Spleen (tissue), 11 donors: ENCODE data around the gene ARHGEF28. TPM values are rescaled to one million over a fixed set of nuclear protein-coding genes. Genes with fewer than 3 reads are reported as not detected.

Experiments
- DNase-seq: peaks from one replicate; pipeline ENCODE4 v3.0.0-alpha.2; 2020
- H3K27ac ChIP-seq, 8 donors: fragments of 200-600 bp; sonication (generic) in 7 of 8; 1 replicate in 4 of 8; 2 replicates in 4 of 8; pipeline versions ENCODE4 v1.5.0 to v1.8.0; 2016 to 2021; ENCODE audit warnings: inconsistent platforms in 4 of 8, mild to moderate bottlenecking in 4 of 8, moderate library complexity in 1 of 8
- H3K27me3 ChIP-seq, 7 donors: fragments of 200-600 bp; sonication (generic) in 6 of 7; replicated peaks in 1 of 7; 1 replicate in 4 of 7; 2 replicates in 3 of 7; pipeline versions ENCODE4 v1.5.0 to v1.8.0; 2016 to 2021; ENCODE audit warnings: inconsistent platforms in 3 of 7, mild to moderate bottlenecking in 1 of 7
- H3K36me3 ChIP-seq, 6 donors: fragments of 200-600 bp; sonication (generic) in 5 of 6; 1 replicate in 4 of 6; 2 replicates in 2 of 6; pipeline versions ENCODE4 v1.5.0 to v1.8.0; 2016 to 2021; ENCODE audit warnings: inconsistent platforms in 2 of 6
- H3K4me1 ChIP-seq, 6 donors: fragments of 200-600 bp; sonication (generic) in 5 of 6; 1 replicate in 3 of 6; 2 replicates in 3 of 6; pipeline versions ENCODE4 v1.5.0 to v1.8.0; 2016 to 2021; ENCODE audit warnings: inconsistent platforms in 3 of 6
- H3K4me3 ChIP-seq, 8 donors: fragments of 200-600 bp; sonication (generic) in 7 of 8; 1 replicate in 4 of 8; 2 replicates in 4 of 8; pipeline versions ENCODE4 v1.5.0 to v1.8.0; 2016 to 2021; ENCODE audit warnings: inconsistent platforms in 4 of 8, mild to moderate bottlenecking in 4 of 8, moderate library complexity in 2 of 8
- H3K9me3 ChIP-seq, 8 donors: fragments of 200-600 bp; sonication (generic) in 7 of 8; 1 replicate in 4 of 8; 2 replicates in 4 of 8; pipeline versions ENCODE4 v1.5.0 to v1.8.0; 2016 to 2021; ENCODE audit warnings: inconsistent platforms in 4 of 8
- POLR2A ChIP-seq, 3 donors: fragments of 450-650 bp; IDR thresholded peaks; one replicate each; pipeline ENCODE4 v1.5.1; 2017; ENCODE audit warnings: antibody characterized with exemption in 3 of 3, mild to moderate bottlenecking in 1 of 3
- POLR2AphosphoS5 ChIP-seq, 3 donors: sonication (generic); formaldehyde crosslinking; IDR thresholded peaks; one replicate each; pipeline ENCODE4 v1.5.1; 2017; ENCODE audit warnings: antibody characterized with exemption in 3 of 3
- WGBS, 5 donors: extraction: QIAGEN DNeasy Blood & Tissue Kit in 3 of 5; methylation state at CpG; one replicate each; pipeline versions ENCODE4 v1.1.5 to v1.1.7; 2013 to 2018; 5-methylcytosine and 5-hydroxymethylcytosine counted together
- intact Hi-C: fragments of 100-400 bp; cut with DNase I; formaldehyde crosslinking; loops from one replicate; pipeline ENCODE4 v1.15.0; 2023; ENCODE audit warnings: low total_unique reads
- polyA plus RNA-seq, 3 donors: library from polyadenylated mRNA; stranded (reverse); fragments of 200-250 nt; gene quantifications; one replicate each; pipeline ENCODE4 v1.2.1, GENCODE V29; 2013
- total RNA-seq, 7 donors: library from RNA; depleted of rRNA in 3 of 7; stranded (reverse); fragments of >200 nt in 3 of 7; fragmentation: NEBNext Ultra II Directional in 4 of 7; extraction: Animal tissue kit (Norgen Biotek cat#: 25700) in 4 of 7; gene quantifications; one replicate each; pipeline versions ENCODE4 v1.1.0 to v1.2.1, GENCODE V29; 2016 to 2021
- TF ChIP-seq, protein P1 (sequence below), 11 experiments: fragments of 200-600 bp in 7 of 11; fragments of 450-650 bp in 4 of 11; sonication (generic) in 4 of 11; IDR thresholded peaks in 8 of 11; conservative IDR thresholded peaks in 3 of 11; 1 replicate in 7 of 11; 2 replicates in 4 of 11; pipeline versions ENCODE4 v1.4.0 to v1.8.0; 2016 to 2021; ENCODE audit warnings: antibody characterized with exemption in 11 of 11, inconsistent platforms in 4 of 11, mild to moderate bottlenecking in 1 of 11
- donor health status: healthy with polysubstance abuse.
- donor health status: DM: no; HTN: no; CAD: no; lungs with moderate emphysema.
- donor health status: DM: no; HTN: no; CAD: no.
- donor health status: Bipolar disorder and iron deficiency.
- donor health status: healthy.
- donor health status: DM: no; HTN: no; CAD: no.
- donor health status: DM: yes; HTN: yes; CAD: no.

ARHGEF28 gene
- total and polyA plus RNA-seq, 10 donors = 0.53 to 17.5 (median 8.8) TPM

- H3K27me3 ChIP-seq = no peaks in the 10 kb centered on the region
- H3K9me3 ChIP-seq = no peaks in the 10 kb centered on the region
- WGBS, 5 donors = 81 to 92% (median 86%) methylated on average over 4 of the region's 4 CpGs
- TF ChIP-seq POLR2A (IDR thresholded peaks at IDR 0.05) (no peak), POLR2AphosphoS5 (IDR thresholded peaks at IDR 0.05) (no peak)
- TF ChIP-seq, protein P1, sequence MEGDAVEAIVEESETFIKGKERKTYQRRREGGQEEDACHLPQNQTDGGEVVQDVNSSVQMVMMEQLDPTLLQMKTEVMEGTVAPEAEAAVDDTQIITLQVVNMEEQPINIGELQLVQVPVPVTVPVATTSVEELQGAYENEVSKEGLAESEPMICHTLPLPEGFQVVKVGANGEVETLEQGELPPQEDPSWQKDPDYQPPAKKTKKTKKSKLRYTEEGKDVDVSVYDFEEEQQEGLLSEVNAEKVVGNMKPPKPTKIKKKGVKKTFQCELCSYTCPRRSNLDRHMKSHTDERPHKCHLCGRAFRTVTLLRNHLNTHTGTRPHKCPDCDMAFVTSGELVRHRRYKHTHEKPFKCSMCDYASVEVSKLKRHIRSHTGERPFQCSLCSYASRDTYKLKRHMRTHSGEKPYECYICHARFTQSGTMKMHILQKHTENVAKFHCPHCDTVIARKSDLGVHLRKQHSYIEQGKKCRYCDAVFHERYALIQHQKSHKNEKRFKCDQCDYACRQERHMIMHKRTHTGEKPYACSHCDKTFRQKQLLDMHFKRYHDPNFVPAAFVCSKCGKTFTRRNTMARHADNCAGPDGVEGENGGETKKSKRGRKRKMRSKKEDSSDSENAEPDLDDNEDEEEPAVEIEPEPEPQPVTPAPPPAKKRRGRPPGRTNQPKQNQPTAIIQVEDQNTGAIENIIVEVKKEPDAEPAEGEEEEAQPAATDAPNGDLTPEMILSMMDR (IDR thresholded peaks at IDR 0.05 in 8 of 11, conservative IDR thresholded peaks at IDR 0.05 in 3 of 11) = no peak
- H3K4me3 ChIP-seq = no peak overlapping the region
- no peak overlapping the region for H3K27ac ChIP-seq
- intact Hi-C loops = no loop called here
- H3K36me3 ChIP-seq = no peaks in the 10 kb centered on the region
- DNase-seq = no peak
- H3K4me1 ChIP-seq = no peaks in the 10 kb centered on the region
Observed at GRCh38 chr5:73821003-73821402, 195.0 kb downstream of the ARHGEF28 start.

DNA sequence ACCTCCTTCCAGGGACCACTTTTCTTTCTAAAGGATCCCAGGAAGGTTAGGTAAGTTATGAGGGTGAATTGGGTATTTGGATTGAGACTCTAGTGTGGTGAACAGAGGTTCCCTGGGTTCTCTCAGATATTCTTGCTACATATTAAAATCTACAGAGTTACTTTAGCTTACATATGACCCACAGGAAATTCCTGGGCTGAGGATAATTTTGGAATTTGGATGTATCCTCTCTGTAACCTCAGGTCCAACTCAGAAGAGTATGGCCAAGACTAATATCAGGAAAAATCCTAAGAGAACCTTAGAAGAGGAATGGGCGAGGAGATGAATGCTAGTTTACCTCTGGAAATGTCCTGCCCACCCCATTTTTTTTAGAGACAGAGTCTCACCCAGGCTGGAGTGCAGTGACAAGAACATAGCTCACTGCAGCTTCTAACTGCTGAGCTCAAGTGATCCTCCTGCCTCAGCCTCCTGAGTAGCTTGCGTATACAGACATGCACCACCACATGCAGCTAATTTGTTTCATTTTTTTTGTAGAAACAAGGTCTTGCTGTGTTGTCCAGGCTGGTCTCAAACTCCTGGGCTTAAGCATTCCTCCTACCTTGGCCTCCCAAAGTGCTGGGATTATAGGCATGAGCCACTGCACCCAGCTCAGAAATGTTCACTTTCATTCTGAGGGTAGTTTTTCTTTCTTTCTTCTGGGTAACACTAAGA, 196.4 kb downstream of the ARHGEF28 start:
- Histone ChIP-seq H3K4me3 (no peak overlapping the region), H3K36me3 (no peaks in the 10 kb centered on the region), H3K9me3 (no peaks in the 10 kb centered on the region), H3K27me3 (no peaks in the 10 kb centered on the region), H3K4me1 (no peaks in the 10 kb centered on the region), H3K27ac (no peak overlapping the region)
- no peak for DNase-seq
- intact Hi-C loops = no loop called here
- whole genome bisulfite sequencing, 5 donors = 88 to 100% (median 93%) methylated on average over 2 of the region's 2 CpGs
- no peak for TF ChIP-seq POLR2AphosphoS5 (IDR thresholded peaks at IDR 0.05)
- TF ChIP-seq POLR2A (IDR thresholded peaks at IDR 0.05) = no peak
- TF ChIP-seq, protein P1 (IDR thresholded peaks at IDR 0.05 in 8 of 11, conservative IDR thresholded peaks at IDR 0.05 in 3 of 11) = no peak

DNA sequence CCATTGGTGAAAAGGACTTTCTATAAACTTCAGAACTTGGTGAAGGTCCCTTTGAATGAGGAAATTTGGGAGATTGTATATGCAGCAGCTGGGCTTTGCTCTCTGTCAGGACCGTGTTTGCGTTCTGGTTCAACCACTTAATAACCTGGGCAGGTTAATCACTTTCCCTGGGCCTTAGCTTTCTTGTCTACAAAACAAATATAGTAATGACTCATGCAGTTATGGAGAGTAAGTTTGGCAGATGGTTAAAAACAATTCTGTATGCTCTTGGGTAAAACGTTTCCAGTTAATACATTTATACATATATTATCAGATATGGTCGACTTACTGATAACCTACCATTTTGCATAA, 197.0 kb downstream of the ARHGEF28 start:
- TF ChIP-seq POLR2AphosphoS5 (IDR thresholded peaks at IDR 0.05) (no peak), POLR2A (IDR thresholded peaks at IDR 0.05) (no peak)
- TF ChIP-seq, protein P1 (IDR thresholded peaks at IDR 0.05 in 8 of 11, conservative IDR thresholded peaks at IDR 0.05 in 3 of 11) = no peak
- no peak for DNase-seq
- Histone ChIP-seq H3K4me1 (no peaks in the 10 kb centered on the region), H3K27ac (no peak overlapping the region), H3K4me3 (no peak overlapping the region), H3K27me3 (no peaks in the 10 kb centered on the region), H3K9me3 (no peaks in the 10 kb centered on the region), H3K36me3 (no peaks in the 10 kb centered on the region)
- intact Hi-C loops = no loop called here
- 61 to 91% (median 87%) methylated on average over 4 of the region's 4 CpGs for WGBS, 5 donors

GRCh38 chr5:73823508-73823925, 197.5 kb downstream of the ARHGEF28 start:
- 87 to 97% (median 93%) methylated on average over 1 of the region's 1 CpG for WGBS, 5 donors
- Histone ChIP-seq H3K36me3 (no peaks in the 10 kb centered on the region), H3K4me3 (no peak overlapping the region), H3K27ac (no peak overlapping the region), H3K9me3 (no peaks in the 10 kb centered on the region), H3K4me1 (no peaks in the 10 kb centered on the region), H3K27me3 (no peaks in the 10 kb centered on the region)
- TF ChIP-seq POLR2A (IDR thresholded peaks at IDR 0.05) (no peak), POLR2AphosphoS5 (IDR thresholded peaks at IDR 0.05) (no peak)
- TF ChIP-seq, protein P1 (IDR thresholded peaks at IDR 0.05 in 8 of 11, conservative IDR thresholded peaks at IDR 0.05 in 3 of 11) = no peak
- intact Hi-C loops = no loop called here
- no peak for DNase-seq
